Dendritic cell treated with granulocyte-macrophage colony-stimulating factor and Interleukin-4, amounts not matched to agents 40 ng/mL and 50 ng/mL, for 4 days (primary cell): ENCODE results near the gene ARFGAP2.
A peak's percentile ranks its signal among the peaks of the same experiment; 100 is the strongest.
"Not testable (repeated sequence)": the region's sequence is repeated elsewhere in the genome, so short reads cannot be mapped to it uniquely, and the experiment has no call there.

Experiments used
- H3K27ac Mint-ChIP-seq: one replicate; pipeline ENCODE4 v1.8.0; 2022; ENCODE audit warnings: mild to moderate bottlenecking, mixed read lengths
- H3K27me3 Mint-ChIP-seq: one replicate; pipeline ENCODE4 v1.8.0; 2022; ENCODE audit warnings: mild to moderate bottlenecking, mixed read lengths
- H3K36me3 Mint-ChIP-seq: one replicate; pipeline ENCODE4 v1.8.0; 2022; ENCODE audit warnings: low read depth, mixed read lengths
- H3K4me1 Mint-ChIP-seq: one replicate; pipeline ENCODE4 v1.8.0; 2022; ENCODE audit warnings: low read depth, mixed read lengths
- H3K4me3 Mint-ChIP-seq: one replicate; pipeline ENCODE4 v1.8.0; 2022; ENCODE audit warnings: mild to moderate bottlenecking, moderate library complexity, mixed read lengths
- H3K9me3 Mint-ChIP-seq: one replicate; pipeline ENCODE4 v1.8.0; 2022; ENCODE audit warnings: mixed read lengths
- intact Hi-C: fragments of 100-400 bp; cut with micrococcal nuclease; formaldehyde crosslinking; loops from one replicate; pipeline ENCODE4 v1.15.0; 2022

The ARFGAP2 gene

GRCh38 chr11:47176328-47177228, at the start of gene ARFGAP2:
Gene ARFGAP2 (minus strand): TSS chr11:47176879. CDS start chr11:47176853, 26 bp downstream.
- Mint-ChIP-seq H3K9me3 (no peaks in the 10 kb centered on the region), H3K27me3 (no peaks in the 10 kb centered on the region), H3K36me3 (peaks cover 53% of the 10 kb centered on the region), H3K4me1 (peaks cover 50% of the 10 kb centered on the region), H3K4me3 (peak within 1 kb of the TSS; percentile 98), H3K27ac (peak within 1 kb of the TSS; percentile 91)
- intact Hi-C loops = loop anchor here (1.0 kb wide), 2 partner anchors 38 to 93 kb away; partner anchors contain the start of gene DDB2

GRCh38 chr11:47225552-47226400, 49.1 kb upstream of the ARFGAP2 start:
- Mint-ChIP-seq H3K4me3 (no peak overlapping the region), H3K27ac (peak overlapping the region; percentile 3)
- intact Hi-C loops = no loop called here

GRCh38 chr11:47222696-47223095, 46.0 kb upstream of the ARFGAP2 start:
- intact Hi-C loops = no loop called here
- Mint-ChIP-seq H3K36me3 (peaks cover 93% of the 10 kb centered on the region), H3K4me3 (no peak overlapping the region), H3K27me3 (no peaks in the 10 kb centered on the region), H3K4me1 (peaks cover 40% of the 10 kb centered on the region), H3K27ac (no peak overlapping the region), H3K9me3 (no peaks in the 10 kb centered on the region)

More at GRCh38 chr11:47225552-47226400, 49.1 kb upstream of the ARFGAP2 start:
- H3K36me3 Mint-ChIP-seq = peaks cover 92% of the 10 kb centered on the region
- no peaks in the 10 kb centered on the region for H3K27me3 Mint-ChIP-seq
- peaks cover 23% of the 10 kb centered on the region for H3K4me1 Mint-ChIP-seq
- H3K9me3 Mint-ChIP-seq = no peaks in the 10 kb centered on the region

- Mint-ChIP-seq H3K4me1 (peaks cover 49% of the 10 kb centered on the region), H3K27me3 (no peaks in the 10 kb centered on the region), H3K36me3 (peaks cover 92% of the 10 kb centered on the region), H3K4me3 (no peak overlapping the region), H3K9me3 (no peaks in the 10 kb centered on the region), H3K27ac (peak overlapping the region; percentile 65)
- intact Hi-C loops = no loop called here
Measured at GRCh38 chr11:47220401-47220821, 43.7 kb upstream of the ARFGAP2 start.

GRCh38 chr11:47216121-47216798, 39.6 kb upstream of the ARFGAP2 start:
- H3K27me3 Mint-ChIP-seq = no peaks in the 10 kb centered on the region
- peaks cover 44% of the 10 kb centered on the region for H3K4me1 Mint-ChIP-seq
- peak overlapping the region; percentile 98 for H3K4me3 Mint-ChIP-seq
- peaks cover 68% of the 10 kb centered on the region for H3K36me3 Mint-ChIP-seq
- intact Hi-C loops = loop anchor here (5.0 kb wide), 1 partner anchor 41 kb away; the partner anchor contains the start of gene NR1H3
- H3K27ac Mint-ChIP-seq = peak overlapping the region; percentile 96
- no peaks in the 10 kb centered on the region for H3K9me3 Mint-ChIP-seq

GRCh38 chr11:47215366-47215910, 38.8 kb upstream of the ARFGAP2 start:
- Mint-ChIP-seq H3K27me3 (no peaks in the 10 kb centered on the region), H3K4me1 (peaks cover 44% of the 10 kb centered on the region), H3K36me3 (peaks cover 60% of the 10 kb centered on the region), H3K4me3 (peak overlapping the region; percentile 98), H3K9me3 (no peaks in the 10 kb centered on the region), H3K27ac (peak overlapping the region; percentile 96)
- intact Hi-C loops = loop anchor here (5.0 kb wide), 1 partner anchor 42 kb away; the partner anchor contains the start of gene NR1H3

GRCh38 chr11:47213950-47214565, 37.4 kb upstream of the ARFGAP2 start:
- Mint-ChIP-seq H3K4me1 (peaks cover 38% of the 10 kb centered on the region), H3K27me3 (no peaks in the 10 kb centered on the region), H3K27ac (peak overlapping the region; percentile 96), H3K4me3 (peak overlapping the region; percentile 98), H3K9me3 (no peaks in the 10 kb centered on the region), H3K36me3 (peaks cover 46% of the 10 kb centered on the region)
- intact Hi-C loops = loop anchor here (1.0 kb wide), 2 partner anchors 37 to 55 kb away; no protein-coding TSS in a partner anchor

GRCh38 chr11:47212938-47213337, 36.3 kb upstream of the ARFGAP2 start:
- Mint-ChIP-seq H3K27ac (no peak overlapping the region), H3K9me3 (no peaks in the 10 kb centered on the region), H3K27me3 (peaks cover under 1% of the 10 kb centered on the region), H3K36me3 (peaks cover 35% of the 10 kb centered on the region), H3K4me1 (peaks cover 30% of the 10 kb centered on the region), H3K4me3 (no peak overlapping the region)
- intact Hi-C loops = no loop called here

GRCh38 chr11:47208628-47209027, 31.9 kb upstream of the ARFGAP2 start:
- no peaks in the 10 kb centered on the region for H3K4me1 Mint-ChIP-seq
- no peak overlapping the region for H3K27ac Mint-ChIP-seq
- intact Hi-C loops = no loop called here
- H3K4me3 Mint-ChIP-seq = no peak overlapping the region
- H3K36me3 Mint-ChIP-seq = no peaks in the 10 kb centered on the region
- peaks cover 6% of the 10 kb centered on the region for H3K27me3 Mint-ChIP-seq
- no peaks in the 10 kb centered on the region for H3K9me3 Mint-ChIP-seq

- H3K27me3 Mint-ChIP-seq, intact Hi-C loops, H3K27ac Mint-ChIP-seq, H3K4me3 Mint-ChIP-seq, H3K9me3 Mint-ChIP-seq, H3K4me1 Mint-ChIP-seq, H3K36me3 Mint-ChIP-seq: not testable (repeated sequence)
Measured at GRCh38 chr11:47208008-47208552, 31.4 kb upstream of the ARFGAP2 start.

GRCh38 chr11:47207459-47207858, 30.8 kb upstream of the ARFGAP2 start:
- Mint-ChIP-seq H3K4me3 (no peak overlapping the region), H3K27me3 (peaks cover 6% of the 10 kb centered on the region), H3K27ac (no peak overlapping the region), H3K9me3 (no peaks in the 10 kb centered on the region), H3K4me1 (no peaks in the 10 kb centered on the region), H3K36me3 (no peaks in the 10 kb centered on the region)
- intact Hi-C loops = no loop called here

- H3K9me3 Mint-ChIP-seq, H3K4me3 Mint-ChIP-seq, H3K4me1 Mint-ChIP-seq, intact Hi-C loops, H3K36me3 Mint-ChIP-seq, H3K27me3 Mint-ChIP-seq, H3K27ac Mint-ChIP-seq: not testable (repeated sequence)
Measured at GRCh38 chr11:47206577-47206976, 29.9 kb upstream of the ARFGAP2 start.

GRCh38 chr11:47204637-47204989, 27.9 kb upstream of the ARFGAP2 start:
- Mint-ChIP-seq H3K4me3 (no peak overlapping the region), H3K27me3 (peaks cover 14% of the 10 kb centered on the region), H3K4me1 (no peaks in the 10 kb centered on the region), H3K27ac (no peak overlapping the region), H3K36me3 (no peaks in the 10 kb centered on the region), H3K9me3 (no peaks in the 10 kb centered on the region)
- intact Hi-C loops = no loop called here
